Measurements from ENCODE around the gene DLX3.

Gene DLX3

DNA sequence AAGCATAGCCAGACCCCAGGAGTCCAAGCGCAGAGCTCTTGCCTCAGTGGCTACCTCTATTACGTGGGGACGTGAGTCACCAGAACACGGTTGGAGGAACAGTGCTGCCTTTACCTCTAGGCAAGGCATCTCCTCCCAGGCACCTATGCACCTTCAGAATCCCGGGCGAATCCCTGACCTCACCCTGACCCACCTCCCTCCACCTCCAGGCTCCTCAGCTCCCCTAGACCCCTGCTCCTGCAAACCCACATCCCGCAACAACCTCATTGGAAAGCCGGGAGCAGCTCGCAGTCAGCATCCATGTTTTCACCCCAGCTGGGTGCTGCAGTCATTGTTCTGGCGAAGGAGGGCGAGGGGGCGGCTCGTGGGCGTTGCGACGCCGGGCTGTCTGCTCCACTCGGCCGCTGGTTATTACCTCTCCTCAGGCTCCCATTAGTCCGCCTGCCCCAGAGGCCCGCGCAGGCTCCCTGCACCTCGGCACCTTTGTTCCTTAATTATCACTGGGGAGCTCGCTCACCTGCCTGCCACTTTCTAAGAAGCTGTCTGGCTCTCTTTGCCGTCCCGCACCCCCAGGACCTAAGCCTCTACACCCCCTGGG lies 50.7 kb downstream of the DLX3 start:
- H3K27ac ChIP-seq (ENCODE audit: insufficient read depth in 1 of 2, low read depth in 1 of 2, low read length in 2 of 2, poor library complexity in 1 of 2, severe bottlenecking in 2 of 2): no peak overlapping the region
- H3K4me3 ChIP-seq (ENCODE audit: control insufficient read depth in 1 of 7, extremely low read depth in 1 of 7, insufficient read depth in 4 of 7, low read depth in 2 of 7, low read length in 6 of 7): no peak overlapping the region
- DNase-seq: no peak
- H3K27me3 ChIP-seq (replicated peaks in 2 of 5; ENCODE audit: control insufficient read depth in 4 of 5, insufficient read depth in 5 of 5, low read length in 4 of 5): peaks cover 4 to 70% (median 16%) of the 10 kb centered on the region in 5 experiments
- peaks cover 0 to 1% (median 0%) of the 10 kb centered on the region in 4 experiments for H3K4me1 ChIP-seq (ENCODE audit: control extremely low read depth in 1 of 4, control insufficient read depth in 4 of 4, insufficient read depth in 4 of 4, low read length in 3 of 4)
- ChIA-PET POLR2A (no interaction called here), CTCF (interaction anchor here (1.0 to 1.8 kb wide), 2 partner anchors 17 to 54 kb away, joined by 5 read pairs; no protein-coding TSS in a partner anchor)
- no peaks in the 10 kb centered on the region for H3K9me3 ChIP-seq (ENCODE audit: control extremely low read depth in 1 of 5, control insufficient read depth in 4 of 5, insufficient read depth in 2 of 5, low read depth in 1 of 5, low read length in 4 of 5)
- no peaks in the 10 kb centered on the region for H3K36me3 ChIP-seq (ENCODE audit: control insufficient read depth in 4 of 4, insufficient read depth in 4 of 4, low read length in 3 of 4)
- WGBS (ENCODE audit: insufficient coverage): 37% methylated on average over 22 of the region's 26 CpGs

- no peak overlapping the region for H3K27ac ChIP-seq (ENCODE audit: insufficient read depth in 1 of 2, low read depth in 1 of 2, low read length in 2 of 2, poor library complexity in 1 of 2, severe bottlenecking in 2 of 2)
- no peaks in the 10 kb centered on the region for H3K36me3 ChIP-seq (ENCODE audit: control insufficient read depth in 4 of 4, insufficient read depth in 4 of 4, low read length in 3 of 4)
- H3K9me3 ChIP-seq (ENCODE audit: control extremely low read depth in 1 of 5, control insufficient read depth in 4 of 5, insufficient read depth in 2 of 5, low read depth in 1 of 5, low read length in 4 of 5): no peaks in the 10 kb centered on the region
- H3K4me1 ChIP-seq (ENCODE audit: control extremely low read depth in 1 of 4, control insufficient read depth in 4 of 4, insufficient read depth in 4 of 4, low read length in 3 of 4): peaks cover 0 to 6% (median 0%) of the 10 kb centered on the region in 4 experiments
- no peak overlapping the region for H3K4me3 ChIP-seq (ENCODE audit: control insufficient read depth in 1 of 7, extremely low read depth in 1 of 7, insufficient read depth in 4 of 7, low read depth in 2 of 7, low read length in 6 of 7)
- CTCF ChIA-PET: interaction anchor here (1.5 to 3.2 kb wide), 2 partner anchors 9 to 14 kb away, joined by 5 to 20 read pairs; no protein-coding TSS in a partner anchor
- POLR2A ChIA-PET: no interaction called here
- peaks cover 4 to 64% (median 13%) of the 10 kb centered on the region in 5 experiments for H3K27me3 ChIP-seq (replicated peaks in 2 of 5; ENCODE audit: control insufficient read depth in 4 of 5, insufficient read depth in 5 of 5, low read length in 4 of 5)
- DNase-seq: no peak
- WGBS (ENCODE audit: insufficient coverage): 92% methylated on average over 5 of the region's 5 CpGs
Measured at GRCh38 chr17:49942947-49943346, 52.1 kb downstream of the DLX3 start.

GRCh38 chr17:49941427-49941826 lies 53.6 kb downstream of the DLX3 start:
- Histone ChIP-seq H3K4me1 (ENCODE audit: control extremely low read depth in 1 of 4, control insufficient read depth in 4 of 4, insufficient read depth in 4 of 4, low read length in 3 of 4) (peaks cover 0 to 6% (median 0%) of the 10 kb centered on the region in 4 experiments), H3K27me3 (replicated peaks in 2 of 5; ENCODE audit: control insufficient read depth in 4 of 5, insufficient read depth in 5 of 5, low read length in 4 of 5) (peaks cover 4 to 51% (median 13%) of the 10 kb centered on the region in 5 experiments), H3K9me3 (ENCODE audit: control extremely low read depth in 1 of 5, control insufficient read depth in 4 of 5, insufficient read depth in 2 of 5, low read depth in 1 of 5, low read length in 4 of 5) (no peaks in the 10 kb centered on the region), H3K4me3 (ENCODE audit: control insufficient read depth in 1 of 7, extremely low read depth in 1 of 7, insufficient read depth in 4 of 7, low read depth in 2 of 7, low read length in 6 of 7) (no peak overlapping the region), H3K36me3 (ENCODE audit: control insufficient read depth in 4 of 4, insufficient read depth in 4 of 4, low read length in 3 of 4) (no peaks in the 10 kb centered on the region), H3K27ac (ENCODE audit: insufficient read depth in 1 of 2, low read depth in 1 of 2, low read length in 2 of 2, poor library complexity in 1 of 2, severe bottlenecking in 2 of 2) (no peak overlapping the region)
- no peak for DNase-seq
- POLR2A ChIA-PET: no interaction called here
- CTCF ChIA-PET: interaction anchor here (0.6 to 3.2 kb wide), 7 partner anchors 9 to 548 kb away, joined by 3 to 20 read pairs (median 5); no protein-coding TSS in a partner anchor
- WGBS (ENCODE audit: insufficient coverage): 78% methylated on average over 10 of the region's 10 CpGs
